OCI-LY1 (cell line): ENCODE measurements around the gene BRI3BP.

Source experiments
- H2AFZ ChIP-seq: fragments of 200-600 bp; sonication (generic), shearing (Covaris generic); 2 replicates; pipeline ENCODE4 v1.6.0; 2014; ENCODE audit warnings: antibody characterized with exemption, mild to moderate bottlenecking, low read length
- H3F3A ChIP-seq: fragments of 200-600 bp; sonication (generic), shearing (Covaris generic); 2 replicates; pipeline ENCODE4 v1.6.0; 2014; ENCODE audit warnings: mild to moderate bottlenecking, antibody characterized with exemption, low read length, moderate library complexity; ENCODE audit not compliant: insufficient read depth
- H3K27ac ChIP-seq: fragments of 200-600 bp; sonication (generic); 2 replicates; pipeline ENCODE4 v1.5.1; 2014; ENCODE audit warnings: low read length, mixed run types, mild to moderate bottlenecking, low read depth; ENCODE audit not compliant: poor library complexity, severe bottlenecking
- H3K27me3 ChIP-seq: fragments of 200-600 bp; sonication (generic); 2 replicates; pipeline ENCODE4 v1.6.0; 2014; ENCODE audit warnings: antibody characterized with exemption, mild to moderate bottlenecking, low read length, moderate library complexity; ENCODE audit not compliant: insufficient read depth
- H3K36me3 ChIP-seq: fragments of 200-600 bp; sonication (generic); 2 replicates; pipeline ENCODE4 v1.6.1; 2014; ENCODE audit warnings: mild to moderate bottlenecking, antibody characterized with exemption, low read length, moderate library complexity, mixed read lengths; ENCODE audit not compliant: insufficient read depth
- H3K4me1 ChIP-seq: fragments of 200-600 bp; sonication (generic); 2 replicates; pipeline ENCODE4 v1.5.1; 2014; ENCODE audit warnings: mild to moderate bottlenecking, low read length, moderate library complexity; ENCODE audit not compliant: insufficient read depth, severe bottlenecking
- H3K4me2 ChIP-seq: fragments of 200-600 bp; sonication (generic), shearing (Covaris generic); 2 replicates; pipeline ENCODE4 v1.6.1; 2014; ENCODE audit warnings: low read length
- H3K4me3 ChIP-seq: fragments of 200-600 bp; sonication (generic); 2 replicates; pipeline ENCODE4 v1.5.1; 2014; ENCODE audit warnings: low read length, low read depth, mild to moderate bottlenecking, mixed read lengths; ENCODE audit not compliant: poor library complexity, severe bottlenecking
- H3K79me2 ChIP-seq: fragments of 200-600 bp; shearing (Covaris generic); 2 replicates; pipeline ENCODE4 v1.6.1; 2016; ENCODE audit warnings: mixed run types, low read length, mixed read lengths; ENCODE audit not compliant: insufficient read depth
- H3K9ac ChIP-seq: fragments of 200-600 bp; sonication (generic), shearing (Covaris generic); 2 replicates; pipeline ENCODE4 v1.6.1; 2014; ENCODE audit warnings: mild to moderate bottlenecking, low read length, mixed read lengths
- H3K9me2 ChIP-seq: fragments of 200-600 bp; sonication (generic), shearing (Covaris generic); 2 replicates; pipeline ENCODE4 v1.6.1; 2014; ENCODE audit warnings: low read depth, mild to moderate bottlenecking, low read length, mixed read lengths
- H3K9me3 ChIP-seq: fragments of 200-600 bp; shearing (Covaris generic); 2 replicates; pipeline ENCODE4 v1.6.1; 2014; ENCODE audit warnings: low read length, mixed read lengths
- H4K20me1 ChIP-seq: fragments of 200-600 bp; sonication (generic), shearing (Covaris generic); 2 replicates; pipeline ENCODE4 v1.6.0; 2016; ENCODE audit warnings: mild to moderate bottlenecking, low read length; ENCODE audit not compliant: insufficient read depth
- EZH2 ChIP-seq: fragments of 200-600 bp; sonication (generic), shearing (Covaris generic); IDR thresholded peaks from 2 replicates; pipeline ENCODE4 v1.8.0; 2017; ENCODE audit warnings: borderline replicate concordance, mixed run types, mild to moderate bottlenecking, antibody characterized with exemption, low read length, moderate library complexity, mixed read lengths
- TF ChIP-seq, protein P1 (sequence below): fragments of 200-600 bp; sonication (generic), shearing (Covaris generic); IDR thresholded peaks from 2 replicates; pipeline ENCODE4 v1.5.1; 2017; ENCODE audit warnings: mild to moderate bottlenecking, antibody characterized with exemption, low read length, moderate library complexity, mixed read lengths

The BRI3BP gene

DNA sequence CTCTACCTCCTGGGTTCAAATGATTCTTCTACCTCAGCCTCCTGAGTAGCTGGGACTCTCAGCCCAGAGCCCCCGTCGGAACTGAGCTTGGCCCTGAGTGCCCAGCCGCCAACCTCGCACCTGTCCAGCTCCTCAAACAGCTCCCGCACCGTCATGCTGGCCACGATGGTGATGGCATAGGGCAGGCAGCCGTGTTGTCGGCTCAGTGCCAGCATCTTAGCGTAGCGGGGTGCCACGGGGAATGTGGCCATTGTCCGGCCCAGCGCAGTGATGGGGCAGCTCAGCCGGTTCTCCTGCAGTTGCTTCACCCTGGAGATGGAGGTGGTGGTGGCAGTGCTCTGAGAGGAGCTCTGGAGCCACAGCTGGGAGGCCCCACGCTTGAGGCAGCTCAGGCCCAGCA lies 36.9 kb upstream of the BRI3BP start:
- Histone ChIP-seq H3K4me3 (no peak overlapping the region), H4K20me1 (no peaks in the 10 kb centered on the region), H3K9me3 (no peaks in the 10 kb centered on the region), H3K27ac (no peak overlapping the region), H3K27me3 (no peaks in the 10 kb centered on the region), H3K9me2 (no peaks in the 10 kb centered on the region), H3K79me2 (no peaks in the 10 kb centered on the region), H3K36me3 (peaks cover 84% of the 10 kb centered on the region), H3K9ac (no peak overlapping the region), H3F3A (no peaks in the 10 kb centered on the region), H2AFZ (no peak overlapping the region), H3K4me2 (no peak overlapping the region), H3K4me1 (no peaks in the 10 kb centered on the region)
- TF ChIP-seq, protein P1, sequence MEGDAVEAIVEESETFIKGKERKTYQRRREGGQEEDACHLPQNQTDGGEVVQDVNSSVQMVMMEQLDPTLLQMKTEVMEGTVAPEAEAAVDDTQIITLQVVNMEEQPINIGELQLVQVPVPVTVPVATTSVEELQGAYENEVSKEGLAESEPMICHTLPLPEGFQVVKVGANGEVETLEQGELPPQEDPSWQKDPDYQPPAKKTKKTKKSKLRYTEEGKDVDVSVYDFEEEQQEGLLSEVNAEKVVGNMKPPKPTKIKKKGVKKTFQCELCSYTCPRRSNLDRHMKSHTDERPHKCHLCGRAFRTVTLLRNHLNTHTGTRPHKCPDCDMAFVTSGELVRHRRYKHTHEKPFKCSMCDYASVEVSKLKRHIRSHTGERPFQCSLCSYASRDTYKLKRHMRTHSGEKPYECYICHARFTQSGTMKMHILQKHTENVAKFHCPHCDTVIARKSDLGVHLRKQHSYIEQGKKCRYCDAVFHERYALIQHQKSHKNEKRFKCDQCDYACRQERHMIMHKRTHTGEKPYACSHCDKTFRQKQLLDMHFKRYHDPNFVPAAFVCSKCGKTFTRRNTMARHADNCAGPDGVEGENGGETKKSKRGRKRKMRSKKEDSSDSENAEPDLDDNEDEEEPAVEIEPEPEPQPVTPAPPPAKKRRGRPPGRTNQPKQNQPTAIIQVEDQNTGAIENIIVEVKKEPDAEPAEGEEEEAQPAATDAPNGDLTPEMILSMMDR = no peak
- no peak for TF ChIP-seq EZH2

DNA sequence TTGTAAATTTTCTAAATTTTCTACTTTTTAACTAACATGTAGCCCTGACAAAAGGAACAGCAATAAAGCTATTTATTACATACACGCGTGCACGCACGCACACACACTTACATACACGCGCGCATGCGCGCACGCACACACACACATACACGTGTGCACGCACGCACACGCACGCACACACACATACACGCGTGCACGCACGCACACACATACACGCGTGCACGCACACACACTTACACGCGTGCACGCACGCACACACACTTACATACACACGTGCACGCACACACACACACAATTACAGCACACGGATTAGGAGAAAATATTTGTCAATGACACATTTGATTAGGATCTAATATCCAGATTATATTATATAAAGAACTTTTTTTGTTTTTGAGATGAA lies 32.4 kb upstream of the BRI3BP start:
- TF ChIP-seq, protein P1 = no peak
- TF ChIP-seq EZH2 = no peak
- no peaks in the 10 kb centered on the region for H4K20me1 ChIP-seq
- peaks cover 87% of the 10 kb centered on the region for H3K36me3 ChIP-seq
- H3K79me2 ChIP-seq = no peaks in the 10 kb centered on the region
- H3K9ac ChIP-seq = no peak overlapping the region
- H3K4me3 ChIP-seq = no peak overlapping the region
- no peaks in the 10 kb centered on the region for H3K27me3 ChIP-seq
- no peaks in the 10 kb centered on the region for H3F3A ChIP-seq
- H3K4me2 ChIP-seq = no peak overlapping the region
- H3K9me3 ChIP-seq = no peaks in the 10 kb centered on the region
- no peaks in the 10 kb centered on the region for H3K4me1 ChIP-seq
- H3K27ac ChIP-seq = no peak overlapping the region
- no peak overlapping the region for H2AFZ ChIP-seq
- H3K9me2 ChIP-seq = no peaks in the 10 kb centered on the region

DNA sequence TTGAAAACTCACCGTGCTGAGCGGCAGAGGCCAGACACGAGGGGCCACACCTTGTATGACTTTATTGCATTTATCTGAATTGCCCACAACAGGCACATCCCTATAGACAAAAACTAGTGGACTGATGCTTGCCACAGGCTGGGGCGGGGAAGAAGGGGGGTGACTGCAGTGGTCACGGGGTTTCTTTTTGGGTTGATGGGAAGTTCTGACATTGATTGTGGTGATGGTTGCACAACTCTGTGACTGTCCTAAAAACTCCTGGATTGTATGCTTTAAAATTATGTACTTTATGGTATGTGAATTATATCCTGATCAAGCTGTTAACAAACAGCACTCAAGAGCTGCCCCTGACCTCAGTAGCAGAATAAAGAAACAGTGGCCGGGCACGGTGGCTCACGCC lies 30.2 kb upstream of the BRI3BP start:
- Histone ChIP-seq H3K9me3 (no peaks in the 10 kb centered on the region), H3K27ac (no peak overlapping the region), H3K9ac (no peak overlapping the region), H3K36me3 (peaks cover 88% of the 10 kb centered on the region), H3F3A (no peaks in the 10 kb centered on the region), H3K4me1 (no peaks in the 10 kb centered on the region), H3K9me2 (no peaks in the 10 kb centered on the region), H3K4me3 (no peak overlapping the region), H3K27me3 (no peaks in the 10 kb centered on the region), H3K4me2 (no peak overlapping the region), H3K79me2 (no peaks in the 10 kb centered on the region), H2AFZ (no peak overlapping the region), H4K20me1 (no peaks in the 10 kb centered on the region)
- no peak for TF ChIP-seq EZH2
- TF ChIP-seq, protein P1 = no peak
